Smooth muscle cell (in vitro differentiated cells): ENCODE measurements around the gene ENHO. TPM values are rescaled to one million over a fixed set of nuclear protein-coding genes. Genes with fewer than 3 reads are reported as not detected.

Experiments used
- DNase-seq: peaks from one replicate; lab custom pipeline; 2025; ENCODE audit not compliant: unreplicated experiment; lab: John Stamatoyannopoulos, UW
- H2AFZ ChIP-seq: fragments of 200-600 bp; sonication (generic); 2 replicates; pipeline ENCODE4 v1.6.0; 2016; ENCODE audit warnings: antibody characterized with exemption, low read depth, mild to moderate bottlenecking
- H3F3A ChIP-seq: fragments of 200-600 bp; sonication (generic); 2 replicates; pipeline ENCODE4 v1.6.0; 2017; ENCODE audit warnings: antibody characterized with exemption, low read depth
- H3K27ac ChIP-seq: fragments of 200-600 bp; sonication (generic); 2 replicates; pipeline ENCODE4 v1.5.1; 2016; ENCODE audit warnings: low read depth, mild to moderate bottlenecking
- H3K27me3 ChIP-seq: fragments of 200-600 bp; sonication (generic); 2 replicates; pipeline ENCODE4 v1.6.1; 2016; ENCODE audit warnings: low read depth, mild to moderate bottlenecking
- H3K36me3 ChIP-seq: fragments of 200-600 bp; sonication (generic); 2 replicates; pipeline ENCODE4 v1.5.1; 2016; ENCODE audit warnings: low read depth
- H3K4me1 ChIP-seq: fragments of 200-600 bp; sonication (generic); 2 replicates; pipeline ENCODE4 v1.5.1; 2016; ENCODE audit warnings: low read depth
- H3K4me2 ChIP-seq: fragments of 200-600 bp; sonication (generic); 2 replicates; pipeline ENCODE4 v1.6.0; 2016; ENCODE audit warnings: mild to moderate bottlenecking
- H3K4me3 ChIP-seq: fragments of 200-600 bp; sonication (generic); 2 replicates; pipeline ENCODE4 v1.5.1; 2016; ENCODE audit warnings: mild to moderate bottlenecking
- H3K79me2 ChIP-seq: fragments of 200-600 bp; sonication (generic); 2 replicates; pipeline ENCODE4 v1.6.0; 2016; ENCODE audit warnings: low read depth, mild to moderate bottlenecking
- H3K9ac ChIP-seq: fragments of 200-600 bp; sonication (generic); 2 replicates; pipeline ENCODE4 v1.6.0; 2016; ENCODE audit warnings: low read depth
- H3K9me3 ChIP-seq: fragments of 200-600 bp; sonication (generic); replicated peaks from 2 replicates; pipeline ENCODE4 v1.5.1; 2016; ENCODE audit warnings: low read depth
- H4K20me1 ChIP-seq: fragments of 200-600 bp; sonication (generic); 2 replicates; pipeline ENCODE4 v1.6.0; 2016; ENCODE audit warnings: low read depth
- CTCF ChIP-seq: fragments of 200-600 bp; sonication (generic); IDR thresholded peaks from 2 replicates; pipeline ENCODE4 v1.5.1; 2017; ENCODE audit warnings: borderline replicate concordance, mild to moderate bottlenecking, antibody characterized with exemption; ENCODE audit not compliant: insufficient read depth, poor library complexity, severe bottlenecking
- WGBS: methylation state at CpG from one replicate; pipeline ENCODE4 v1.1.7; 2016; ENCODE audit warnings: low lambda C conversion rate; 5-methylcytosine and 5-hydroxymethylcytosine counted together
- polyA plus RNA-seq: library from polyadenylated mRNA; unstranded; fragments of >200 nt; fragmentation: Nextera tagmentation; extraction: Ambion mirVana; gene quantifications from 2 replicates; pipeline ENCODE4 v1.2.1, GENCODE V29; 2016
- total RNA-seq: library from RNA; depleted of rRNA; stranded (reverse); fragments of >200 nt; gene quantifications from 2 replicates; pipeline ENCODE4 v1.2.3, GENCODE V29; 2014

ENHO gene
- total and polyA plus RNA-seq, 2 experiments from 2014 or later, result 0.97 TPM; not detected in 1

- no peaks in the 10 kb centered on the region for H3K4me1 ChIP-seq
- H2AFZ ChIP-seq, result no peak overlapping the region
- H3K4me2 ChIP-seq, result no peak overlapping the region
- no peaks in the 10 kb centered on the region for H4K20me1 ChIP-seq
- H3K27ac ChIP-seq, result no peak overlapping the region
- H3K9ac ChIP-seq, result no peak overlapping the region
- H3K4me3 ChIP-seq, result no peak overlapping the region
- no peaks in the 10 kb centered on the region for H3F3A ChIP-seq
- no peaks in the 10 kb centered on the region for H3K79me2 ChIP-seq
- no peaks in the 10 kb centered on the region for H3K9me3 ChIP-seq
- WGBS, result 45% methylated on average over 2 of the region's 2 CpGs
- H3K36me3 ChIP-seq, result no peaks in the 10 kb centered on the region
- H3K27me3 ChIP-seq, result peaks cover 12% of the 10 kb centered on the region
- no peak for TF ChIP-seq CTCF
- DNase-seq, result no peak
Measured at GRCh38 chr9:34492051-34492450, 30.7 kb downstream of the ENHO start.

- Histone ChIP-seq H3F3A (no peaks in the 10 kb centered on the region), H4K20me1 (no peaks in the 10 kb centered on the region), H2AFZ (no peak overlapping the region), H3K79me2 (no peaks in the 10 kb centered on the region), H3K27me3 (peaks cover 15% of the 10 kb centered on the region), H3K9ac (no peak overlapping the region), H3K36me3 (no peaks in the 10 kb centered on the region), H3K4me1 (no peaks in the 10 kb centered on the region), H3K9me3 (no peaks in the 10 kb centered on the region), H3K27ac (no peak overlapping the region), H3K4me3 (no peak overlapping the region), H3K4me2 (no peak overlapping the region)
- WGBS, result 45% methylated on average over 2 of the region's 2 CpGs
- no peak for DNase-seq
- TF ChIP-seq CTCF, result no peak
Measured at GRCh38 chr9:34491596-34491995, 31.2 kb downstream of the ENHO start.

GRCh38 chr9:34490760-34491159 lies 32.0 kb downstream of the ENHO start:
- WGBS, result 61% methylated on average over 3 of the region's 3 CpGs
- no peaks in the 10 kb centered on the region for H3F3A ChIP-seq
- no peak overlapping the region for H3K9ac ChIP-seq
- no peaks in the 10 kb centered on the region for H3K36me3 ChIP-seq
- H3K79me2 ChIP-seq, result no peaks in the 10 kb centered on the region
- no peak overlapping the region for H3K4me3 ChIP-seq
- TF ChIP-seq CTCF, result no peak
- peaks cover 15% of the 10 kb centered on the region for H3K27me3 ChIP-seq
- no peak overlapping the region for H2AFZ ChIP-seq
- H3K4me2 ChIP-seq, result no peak overlapping the region
- no peaks in the 10 kb centered on the region for H3K4me1 ChIP-seq
- no peak for DNase-seq
- no peak overlapping the region for H3K27ac ChIP-seq
- no peaks in the 10 kb centered on the region for H4K20me1 ChIP-seq
- H3K9me3 ChIP-seq, result no peaks in the 10 kb centered on the region

GRCh38 chr9:34490360-34490759 lies 32.4 kb downstream of the ENHO start:
- Histone ChIP-seq H4K20me1 (no peaks in the 10 kb centered on the region), H2AFZ (no peak overlapping the region), H3K4me1 (no peaks in the 10 kb centered on the region), H3K9ac (no peak overlapping the region), H3K9me3 (no peaks in the 10 kb centered on the region), H3K4me2 (no peak overlapping the region), H3K36me3 (no peaks in the 10 kb centered on the region), H3F3A (no peaks in the 10 kb centered on the region), H3K27ac (no peak overlapping the region), H3K79me2 (no peaks in the 10 kb centered on the region), H3K4me3 (no peak overlapping the region), H3K27me3 (peaks cover 15% of the 10 kb centered on the region)
- TF ChIP-seq CTCF, result no peak
- no peak for DNase-seq
- 77% methylated on average over 1 of the region's 1 CpG for WGBS
